HL-60 (cell line): Measurements from ENCODE around the gene DIS3L2.
A peak's percentile ranks its signal among the peaks of the same experiment; 100 is the strongest.

Experiments
- DNase-seq, 2 experiments: peaks; one replicate each; pipeline ENCODE4 v3.0.0-alpha.2; 2010 to 2020; ENCODE audit warnings: low read depth in 1 of 2, low spot score in 1 of 2
- H3K27ac ChIP-seq: fragments of 250-450 bp; sonication (Bioruptor Pico); replicated peaks from 2 replicates; pipeline ENCODE4 v1.5.1; 2020; ENCODE audit warnings: mild to moderate bottlenecking, moderate library complexity
- H3K27me3 ChIP-seq: fragments of 250-450 bp; sonication (Bioruptor Pico); 2 replicates; pipeline ENCODE4 v1.5.1; 2021; ENCODE audit warnings: mild to moderate bottlenecking, moderate library complexity; ENCODE audit not compliant: insufficient read depth, poor library complexity, severe bottlenecking
- H3K4me3 ChIP-seq: replicated peaks from 2 replicates; pipeline ENCODE4 v1.5.1; 2011; ENCODE audit warnings: mild to moderate bottlenecking, control low read depth, low read length; ENCODE audit not compliant: insufficient read depth
- CTCF ChIP-seq: IDR thresholded peaks from one replicate; pipeline ENCODE4 v1.5.1; 2011; ENCODE audit warnings: low read length, control low read depth, inconsistent platforms; ENCODE audit not compliant: insufficient read depth
- GABPA ChIP-seq: IDR thresholded peaks from 2 replicates; pipeline ENCODE4 v1.6.1; 2012; ENCODE audit warnings: low read depth
- POLR2AphosphoS5 ChIP-seq: IDR thresholded peaks from 2 replicates; pipeline ENCODE4 v1.6.1; 2012; ENCODE audit warnings: low read depth
- REST ChIP-seq: IDR thresholded peaks from 2 replicates; pipeline ENCODE4 v1.6.1; 2012; ENCODE audit warnings: low read depth; ENCODE audit not compliant: insufficient replicate concordance
- SPI1 ChIP-seq: IDR thresholded peaks from 2 replicates; pipeline ENCODE4 v1.6.1; 2012; ENCODE audit warnings: low read depth, mild to moderate bottlenecking, borderline replicate concordance

DIS3L2 gene

DNA sequence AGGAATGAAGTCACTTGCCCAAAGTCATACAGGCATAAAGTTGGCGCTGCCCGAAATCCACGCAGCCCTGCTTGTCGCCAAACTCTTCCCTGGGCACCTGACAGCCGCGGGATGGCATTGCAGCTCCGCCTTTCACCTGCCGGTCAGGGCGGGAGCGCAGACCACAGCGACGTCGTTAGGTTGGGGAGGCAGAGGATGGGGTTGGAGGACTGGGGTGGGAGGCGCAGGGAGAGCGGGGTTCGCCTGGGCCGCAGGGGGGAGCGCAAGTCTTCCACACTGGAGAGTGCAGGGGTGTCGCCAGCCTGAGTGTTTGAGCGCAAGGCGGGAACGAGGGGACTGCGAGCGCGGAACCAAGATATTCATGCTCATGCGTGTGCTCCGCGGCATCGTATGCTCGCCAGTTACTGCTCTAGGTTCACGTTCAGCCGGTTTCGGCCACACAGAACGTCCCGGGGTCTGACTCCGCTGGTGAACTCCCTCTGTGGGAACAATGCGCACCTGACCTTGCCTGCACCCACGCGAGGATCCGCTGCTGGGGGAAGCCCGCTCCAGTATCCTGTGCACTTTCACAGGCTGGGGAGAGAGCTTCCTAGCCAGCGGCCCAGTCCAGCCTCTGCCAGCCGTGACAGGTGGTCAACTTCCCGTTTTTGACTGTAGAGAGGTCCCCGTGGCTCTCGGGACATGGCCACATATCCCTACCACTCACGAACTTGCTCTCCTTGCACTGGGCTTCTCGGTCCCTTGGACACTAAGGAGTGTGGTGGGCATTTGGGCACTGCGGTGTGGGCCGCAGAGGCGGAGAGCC lies 34.5 kb upstream of the DIS3L2 start:
- no peak for TF ChIP-seq POLR2AphosphoS5
- no peak for TF ChIP-seq GABPA
- peak; percentile 37; the same call in 1 of the 2 replicates for TF ChIP-seq SPI1
- H3K27ac ChIP-seq = no peak overlapping the region
- peak overlapping the region; percentile 36; the same call in 1 of the 2 replicates for H3K4me3 ChIP-seq
- H3K27me3 ChIP-seq = peaks cover 68% of the 10 kb centered on the region
- peak in 1 of 2 experiments; percentile 62 for DNase-seq

- Histone ChIP-seq H3K4me3 (no peak overlapping the region), H3K27me3 (peaks cover 63% of the 10 kb centered on the region), H3K27ac (no peak overlapping the region)
- no peak for DNase-seq
- TF ChIP-seq POLR2AphosphoS5 (no peak), GABPA (no peak), SPI1 (no peak), CTCF (no peak)
These were observed 34.0 kb upstream of the DIS3L2 start for GRCh38 chr2:231927566-231927890.

DNA sequence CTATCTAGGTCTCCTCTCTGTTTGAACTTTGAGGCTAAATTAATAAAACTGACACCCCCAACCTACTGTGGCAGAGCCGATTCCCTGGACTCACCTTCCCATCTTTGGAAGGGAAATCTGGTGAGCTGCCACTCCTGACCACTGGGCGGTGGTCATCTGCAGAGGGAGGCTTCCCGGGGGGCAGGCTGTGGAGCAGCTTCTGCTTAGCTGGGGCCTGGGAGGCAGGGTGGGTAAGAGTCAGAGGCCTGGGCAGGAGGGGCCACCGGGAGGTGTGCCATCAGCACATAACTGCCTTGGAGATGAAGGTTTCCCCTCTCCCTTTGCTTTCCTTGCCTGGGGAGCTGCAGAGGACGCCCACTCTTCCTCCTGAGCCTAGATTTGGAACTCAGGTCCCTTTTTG lies 33.0 kb upstream of the DIS3L2 start:
- no peak for TF ChIP-seq REST
- TF ChIP-seq GABPA = no peak
- TF ChIP-seq POLR2AphosphoS5 = no peak
- TF ChIP-seq CTCF = no peak
- TF ChIP-seq SPI1 = no peak
- Histone ChIP-seq H3K4me3 (no peak overlapping the region), H3K27ac (no peak overlapping the region), H3K27me3 (peaks cover 56% of the 10 kb centered on the region)
- no peak for DNase-seq

DNA sequence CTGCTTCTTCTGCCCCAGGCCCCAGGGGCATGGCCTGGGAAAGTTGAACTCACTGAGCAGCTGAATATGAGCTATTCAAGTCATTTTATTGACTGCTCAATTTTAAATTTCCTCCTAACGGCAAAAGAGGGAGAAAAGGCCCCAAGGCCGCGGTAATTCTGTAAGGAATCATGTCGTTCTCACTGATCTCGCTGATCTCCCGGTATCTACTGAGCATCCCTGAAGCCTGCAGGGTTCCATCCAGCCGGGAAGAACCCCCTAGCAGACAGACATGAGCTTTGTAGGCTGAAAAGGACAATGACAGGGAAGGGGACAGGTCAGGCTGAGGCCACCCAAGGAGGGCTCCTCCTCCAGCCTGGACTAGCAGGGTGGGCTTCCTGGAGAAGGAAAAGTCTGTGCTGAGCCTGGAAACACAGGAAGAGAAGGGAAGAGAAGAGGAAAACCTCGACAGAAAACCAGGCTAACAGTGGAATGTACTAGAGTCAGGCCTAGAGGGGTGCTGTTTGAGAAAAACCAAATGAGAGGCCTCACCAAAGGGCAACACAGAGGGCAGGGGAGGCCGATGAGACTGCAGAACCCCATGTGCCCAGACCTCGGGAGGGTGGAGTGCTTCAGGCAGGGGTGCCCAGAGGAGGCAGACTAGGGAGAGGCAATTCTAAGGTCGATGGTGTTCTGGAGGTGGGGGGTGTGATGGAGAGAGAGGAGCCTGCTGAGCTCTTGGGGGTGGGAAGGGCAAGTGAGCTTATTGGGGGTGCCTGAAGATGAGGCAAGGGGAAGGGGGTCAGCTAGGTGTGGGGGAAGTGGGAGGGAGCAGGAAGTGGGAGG lies 32.4 kb upstream of the DIS3L2 start:
- no peak overlapping the region for H3K4me3 ChIP-seq
- TF ChIP-seq GABPA (no peak), CTCF (no peak), POLR2AphosphoS5 (no peak), SPI1 (no peak), REST (no peak)
- H3K27ac ChIP-seq = no peak overlapping the region
- no peak for DNase-seq
- peaks cover 50% of the 10 kb centered on the region for H3K27me3 ChIP-seq
